Endothelial cell of umbilical vein (primary cell): Measurements from ENCODE around the gene ITFG1. TPM values are rescaled to one million over a fixed set of nuclear protein-coding genes. Genes with fewer than 3 reads are reported as not detected.

Experiments used
- BruUV-seq: library from RNA; stranded (reverse); fragments of 400-500 nt; replicated peaks from 2 replicates; lab custom pipeline; 2021; lab: Mats Ljungman, UMichigan
- CTCF ChIA-PET: fragments of 300-600, 350-600 bp; sonication (Branson Sonifier 250); formaldehyde crosslinking; loops from one replicate; lab custom pipeline; 2021; ENCODE audit warnings: antibody characterized with exemption, inconsistent platforms; lab: Charles Lee
- POLR2A ChIA-PET: fragments of 300-600, 350-600 bp; sonication (Branson Sonifier 250); formaldehyde crosslinking; loops from one replicate; lab custom pipeline; 2021; ENCODE audit warnings: antibody characterized with exemption, inconsistent platforms; lab: Charles Lee
- DNase-seq: peaks from one replicate; pipeline ENCODE4 v3.0.0-alpha.2; 2011; ENCODE audit warnings: low read depth, low spot score
- FAIRE-seq: peaks from 2 replicates; lab custom pipeline; 2011; peaks lifted over from hg19 to GRCh38; lab: Jason Lieb, UNC
- H2AFZ ChIP-seq: 2 replicates; pipeline ENCODE4 v1.6.0; 2012; ENCODE audit warnings: low read depth, low read length, control low read depth, inconsistent platforms
- H3K27ac ChIP-seq: 2 replicates; pipeline ENCODE4 v1.5.1; 2011; ENCODE audit warnings: low read depth, mild to moderate bottlenecking, control low read depth, low read length, moderate library complexity; ENCODE audit not compliant: insufficient read depth
- H3K27me3 ChIP-seq, 2 experiments: 2 replicates each; pipeline versions ENCODE4 v1.6.0 to v1.6.1; 2011; ENCODE audit warnings: low read length in 2 of 2, mixed read lengths in 1 of 2; ENCODE audit not compliant: control insufficient read depth in 2 of 2, insufficient read depth in 2 of 2
- H3K36me3 ChIP-seq, 2 experiments: 2 replicates in 1 of 2; 3 replicates in 1 of 2; pipeline ENCODE4 v1.5.1; 2011; ENCODE audit warnings: low read length in 2 of 2, mild to moderate bottlenecking in 1 of 2, moderate library complexity in 1 of 2; ENCODE audit not compliant: control insufficient read depth in 2 of 2, insufficient read depth in 2 of 2; ENCODE audit errors: extremely low read depth in 1 of 2
- H3K4me1 ChIP-seq: 3 replicates; pipeline ENCODE4 v1.5.1; 2011; ENCODE audit warnings: mild to moderate bottlenecking, low read length; ENCODE audit not compliant: control insufficient read depth, insufficient read depth; ENCODE audit errors: extremely low read depth
- H3K4me2 ChIP-seq: 2 replicates; pipeline ENCODE4 v1.6.1; 2011; ENCODE audit warnings: low read length, control low read depth, mixed read lengths; ENCODE audit not compliant: insufficient read depth
- H3K4me3 ChIP-seq, 3 experiments: fragments of 200-600 bp in 1 of 3; sonication (generic), shearing (Covaris generic) in 1 of 3; replicated peaks in 1 of 3; 2 replicates each; pipeline ENCODE4 v1.5.1; 2011 to 2016; ENCODE audit warnings: control low read depth in 3 of 3, low read length in 3 of 3, mild to moderate bottlenecking in 2 of 3, inconsistent platforms in 1 of 3, low read depth in 1 of 3, moderate library complexity in 1 of 3; ENCODE audit not compliant: insufficient read depth in 1 of 3
- H3K79me2 ChIP-seq: 2 replicates; pipeline ENCODE4 v1.6.0; 2012; ENCODE audit warnings: low read length, inconsistent platforms; ENCODE audit not compliant: control insufficient read depth, insufficient read depth
- H3K9ac ChIP-seq: replicated peaks from 2 replicates; pipeline ENCODE3; 2011; ENCODE audit warnings: low read length, control low read depth; ENCODE audit not compliant: insufficient read depth; ENCODE audit errors: extremely low read depth
- H3K9me1 ChIP-seq: replicated peaks from 3 replicates; pipeline ENCODE4 v1.6.0; 2011; ENCODE audit warnings: mild to moderate bottlenecking, low read length; ENCODE audit not compliant: control insufficient read depth, insufficient read depth; ENCODE audit errors: extremely low read depth
- H3K9me3 ChIP-seq: replicated peaks from 2 replicates; pipeline ENCODE4 v1.5.1; 2012; ENCODE audit warnings: low read length, inconsistent platforms; ENCODE audit not compliant: control insufficient read depth, insufficient read depth
- H4K20me1 ChIP-seq: replicated peaks from 2 replicates; pipeline ENCODE3; 2011; ENCODE audit warnings: mild to moderate bottlenecking, low read length; ENCODE audit not compliant: control insufficient read depth, insufficient read depth; ENCODE audit errors: extremely low read depth
- EZH2 ChIP-seq: IDR thresholded peaks from 2 replicates; pipeline ENCODE4 v1.6.1; 2012; ENCODE audit warnings: borderline replicate concordance, low read depth, mild to moderate bottlenecking, moderate library complexity, low read length, inconsistent platforms; ENCODE audit not compliant: severe bottlenecking
- FOS ChIP-seq: IDR thresholded peaks from 2 replicates; pipeline ENCODE4 v1.6.1; 2011; ENCODE audit warnings: mild to moderate bottlenecking, low read length, moderate library complexity, borderline replicate concordance; ENCODE audit not compliant: insufficient read depth
- GATA2 ChIP-seq: IDR thresholded peaks from 2 replicates; pipeline ENCODE4 v1.7.0; 2011; ENCODE audit warnings: low read depth, mild to moderate bottlenecking, moderate library complexity, mixed read lengths, low read length; ENCODE audit not compliant: insufficient read length, insufficient read depth
- JUN ChIP-seq: IDR thresholded peaks from 2 replicates; pipeline ENCODE4 v1.6.1; 2011; ENCODE audit warnings: borderline replicate concordance, low read depth; ENCODE audit not compliant: insufficient read length, insufficient read depth
- MAX ChIP-seq: IDR thresholded peaks from 2 replicates; pipeline ENCODE4 v1.6.1; 2011; ENCODE audit not compliant: insufficient read depth, insufficient read length
- MYC ChIP-seq: IDR thresholded peaks from one replicate; pipeline ENCODE4 v1.6.1; 2011; ENCODE audit warnings: mild to moderate bottlenecking, low read depth, low read length
- POLR2A ChIP-seq: IDR thresholded peaks from 2 replicates; pipeline ENCODE4 v1.6.1; 2012; ENCODE audit warnings: low read depth, mild to moderate bottlenecking, control low read depth, low read length
- POLR2AphosphoS5 ChIP-seq: IDR thresholded peaks from 2 replicates; pipeline ENCODE4 v1.6.1; 2012; ENCODE audit warnings: low read depth, mild to moderate bottlenecking, control low read depth, low read length, moderate library complexity; ENCODE audit not compliant: insufficient read depth
- dilution Hi-C: fragments of 300-500 bp; cut with MboI; formaldehyde crosslinking; loops from one replicate; pipeline ENCODE4 v1.15.0; 2019; ENCODE audit warnings: low sequenced_read_pairs; ENCODE audit not compliant: extremely low pct_ligation_motif_present
- intact Hi-C: fragments of 100-400 bp; cut with micrococcal nuclease; formaldehyde crosslinking; loops from one replicate; pipeline ENCODE4 v1.10.0; 2022
- polyA plus RNA-seq, 4 experiments: library from polyadenylated mRNA; depleted of rRNA in 3 of 4; stranded (reverse) in 3 of 4; unstranded in 1 of 4; fragments of >200 nt; gene quantifications; 2 replicates each; pipeline versions ENCODE4 v1.2.1 to v1.2.3, GENCODE V29; 2011 to 2012; ENCODE audit warnings: missing spikeins in 1 of 4
- total RNA-seq: library from RNA; stranded (reverse); gene quantifications from 2 replicates; pipeline ENCODE4 v1.2.3, GENCODE V29; 2021
- TF ChIP-seq, protein P1 (sequence below), 2 donors: IDR thresholded peaks; 1 replicate in 1 of 2; 2 replicates in 1 of 2; pipeline ENCODE4 v1.5.1; 2011; ENCODE audit warnings: low read length in 2 of 2, mild to moderate bottlenecking in 2 of 2, moderate library complexity in 2 of 2, control low read depth in 1 of 2, inconsistent platforms in 1 of 2, low read depth in 1 of 2; ENCODE audit not compliant: insufficient read depth in 1 of 2; ENCODE audit errors: extremely low read depth in 1 of 2

Gene ITFG1
- total and polyA plus RNA-seq, 2 donors (not counting 3 experiments of a cell fraction or from before 2014, with no cell fraction given) = 32.1 to 44.2 TPM

GRCh38 chr16:47323241-47323640, 137.6 kb downstream of the ITFG1 start:
- Histone ChIP-seq H3K4me1 (no peaks in the 10 kb centered on the region), H3K27ac (no peak overlapping the region), H3K79me2 (no peaks in the 10 kb centered on the region), H4K20me1 (no peaks in the 10 kb centered on the region), H3K27me3 (no peaks in the 10 kb centered on the region), H3K4me3 (no peak overlapping the region), H3K36me3 (no peaks in the 10 kb centered on the region), H3K4me2 (no peak overlapping the region), H3K9ac (no peak overlapping the region), H3K9me1 (no peaks in the 10 kb centered on the region), H2AFZ (no peak overlapping the region), H3K9me3 (no peaks in the 10 kb centered on the region)
- DNase-seq = no peak
- FAIRE-seq = no peak
- CTCF ChIA-PET = interaction anchor here (0.6 kb wide), 1 partner anchor 14 kb away, joined by 3 read pairs; no protein-coding TSS in a partner anchor
- POLR2A ChIA-PET = no interaction called here
- dilution Hi-C loops = no loop called here
- intact Hi-C loops = no loop called here
- TF ChIP-seq EZH2 (no peak), POLR2AphosphoS5 (no peak), FOS (no peak), POLR2A (no peak), JUN (no peak), GATA2 (no peak), MAX (no peak), MYC (no peak)
- TF ChIP-seq, protein P1, sequence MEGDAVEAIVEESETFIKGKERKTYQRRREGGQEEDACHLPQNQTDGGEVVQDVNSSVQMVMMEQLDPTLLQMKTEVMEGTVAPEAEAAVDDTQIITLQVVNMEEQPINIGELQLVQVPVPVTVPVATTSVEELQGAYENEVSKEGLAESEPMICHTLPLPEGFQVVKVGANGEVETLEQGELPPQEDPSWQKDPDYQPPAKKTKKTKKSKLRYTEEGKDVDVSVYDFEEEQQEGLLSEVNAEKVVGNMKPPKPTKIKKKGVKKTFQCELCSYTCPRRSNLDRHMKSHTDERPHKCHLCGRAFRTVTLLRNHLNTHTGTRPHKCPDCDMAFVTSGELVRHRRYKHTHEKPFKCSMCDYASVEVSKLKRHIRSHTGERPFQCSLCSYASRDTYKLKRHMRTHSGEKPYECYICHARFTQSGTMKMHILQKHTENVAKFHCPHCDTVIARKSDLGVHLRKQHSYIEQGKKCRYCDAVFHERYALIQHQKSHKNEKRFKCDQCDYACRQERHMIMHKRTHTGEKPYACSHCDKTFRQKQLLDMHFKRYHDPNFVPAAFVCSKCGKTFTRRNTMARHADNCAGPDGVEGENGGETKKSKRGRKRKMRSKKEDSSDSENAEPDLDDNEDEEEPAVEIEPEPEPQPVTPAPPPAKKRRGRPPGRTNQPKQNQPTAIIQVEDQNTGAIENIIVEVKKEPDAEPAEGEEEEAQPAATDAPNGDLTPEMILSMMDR (IDR thresholded peaks at IDR 0.05; ENCODE audit: extremely low read depth in 1 of 2, insufficient read depth in 1 of 2, low read depth in 1 of 2, low read length in 2 of 2) = no peak
- no TSS peak for BruUV-seq
